KMS-11 (cell line): Measurements from ENCODE around the gene TNK2.
A peak's percentile ranks its signal among the peaks of the same experiment; 100 is the strongest.
"Not testable (repeated sequence)": the region's sequence is repeated elsewhere in the genome, so short reads cannot be mapped to it uniquely, and the experiment has no call there.

ENCODE experiments used
- H2AFZ ChIP-seq: fragments of 200-600 bp; sonication (generic); 2 replicates; pipeline ENCODE4 v1.6.1; 2016; ENCODE audit warnings: antibody characterized with exemption, mixed run types, low read depth
- H3K27ac ChIP-seq: fragments of 200-600 bp; sonication (generic); 2 replicates; pipeline ENCODE4 v1.6.1; 2016; ENCODE audit warnings: mild to moderate bottlenecking, mixed run types
- H3K27me3 ChIP-seq: fragments of 200-600 bp; sonication (generic); 2 replicates; pipeline ENCODE4 v1.6.1; 2017; ENCODE audit warnings: mild to moderate bottlenecking, low read depth, mixed run types, moderate library complexity; ENCODE audit not compliant: insufficient read depth
- H3K36me3 ChIP-seq: fragments of 200-600 bp; sonication (generic); 2 replicates; pipeline ENCODE4 v1.6.1; 2017; ENCODE audit warnings: mild to moderate bottlenecking, mixed run types; ENCODE audit not compliant: insufficient read depth
- H3K4me1 ChIP-seq: fragments of 200-600 bp; sonication (generic); 2 replicates; pipeline ENCODE4 v1.6.1; 2016; ENCODE audit warnings: mild to moderate bottlenecking, low read depth, mixed run types; ENCODE audit not compliant: poor library complexity, severe bottlenecking
- H3K4me2 ChIP-seq: fragments of 200-600 bp; sonication (generic); 2 replicates; pipeline ENCODE4 v1.7.0; 2016; ENCODE audit warnings: mild to moderate bottlenecking, mixed run types
- H3K4me3 ChIP-seq: fragments of 200-600 bp; sonication (generic); IDR thresholded peaks from 2 replicates; pipeline ENCODE4 v1.6.1; 2017; ENCODE audit warnings: low read depth, low read length, mixed read lengths; ENCODE audit not compliant: insufficient read depth
- H3K79me2 ChIP-seq: fragments of 200-600 bp; sonication (generic); 2 replicates; pipeline ENCODE4 v1.6.1; 2016; ENCODE audit warnings: low read depth, mixed run types; ENCODE audit not compliant: insufficient read depth
- H3K9ac ChIP-seq: fragments of 200-600 bp; sonication (generic); 2 replicates; pipeline ENCODE4 v1.6.1; 2016; ENCODE audit warnings: mild to moderate bottlenecking, mixed run types
- H4K20me1 ChIP-seq: fragments of 200-600 bp; sonication (generic); 2 replicates; pipeline ENCODE4 v1.6.1; 2016; ENCODE audit warnings: mild to moderate bottlenecking, mixed run types; ENCODE audit not compliant: insufficient read depth
- TF ChIP-seq, protein P1 (sequence below): fragments of 200-600 bp; sonication (generic); conservative IDR thresholded peaks from 2 replicates; pipeline ENCODE4 v1.6.1; 2017; ENCODE audit warnings: low read depth, mild to moderate bottlenecking, antibody characterized with exemption, low read length, moderate library complexity, mixed read lengths

Gene TNK2

DNA sequence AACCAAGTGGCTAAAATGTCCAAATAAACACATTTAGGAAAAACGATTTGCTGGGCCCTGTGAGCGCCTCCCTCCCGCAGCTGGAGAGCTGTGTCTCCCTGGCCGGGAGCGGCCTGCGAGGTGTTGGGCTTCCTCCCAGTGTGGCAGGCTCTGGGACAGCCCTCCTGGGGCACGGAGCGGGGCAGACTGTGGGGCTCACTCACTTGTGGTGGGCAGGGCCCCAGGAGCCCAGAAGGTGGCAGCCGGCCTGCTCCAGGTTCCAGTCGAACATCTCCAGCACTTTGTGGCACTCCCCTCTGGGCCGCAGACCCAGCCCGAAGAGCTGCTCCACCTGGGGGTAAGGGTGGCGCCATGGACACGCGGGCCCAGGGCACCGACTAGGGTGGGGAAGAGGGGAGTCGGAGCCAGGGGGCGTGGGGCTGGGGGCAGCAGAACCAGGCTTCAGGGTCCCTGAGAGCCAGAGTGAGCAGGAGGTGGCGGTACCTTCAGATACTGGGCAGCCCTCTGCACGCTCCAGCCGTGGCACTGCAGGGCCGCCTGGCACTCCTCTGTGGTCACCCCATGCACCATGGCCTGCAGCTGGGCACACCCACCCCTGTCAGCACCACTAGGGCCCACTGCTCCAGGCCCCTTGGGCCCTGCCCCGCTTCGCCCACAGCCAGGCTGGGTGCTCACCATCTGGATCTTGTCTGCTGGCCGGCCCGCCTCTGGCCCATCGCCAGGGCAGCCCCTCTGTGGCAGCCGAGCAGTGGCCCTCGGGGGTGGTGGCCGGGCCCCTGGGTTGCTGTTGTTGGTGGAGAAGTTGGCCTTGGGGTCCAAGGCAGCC, 41.5 kb downstream of the TNK2 start:
- TF ChIP-seq, protein P1, sequence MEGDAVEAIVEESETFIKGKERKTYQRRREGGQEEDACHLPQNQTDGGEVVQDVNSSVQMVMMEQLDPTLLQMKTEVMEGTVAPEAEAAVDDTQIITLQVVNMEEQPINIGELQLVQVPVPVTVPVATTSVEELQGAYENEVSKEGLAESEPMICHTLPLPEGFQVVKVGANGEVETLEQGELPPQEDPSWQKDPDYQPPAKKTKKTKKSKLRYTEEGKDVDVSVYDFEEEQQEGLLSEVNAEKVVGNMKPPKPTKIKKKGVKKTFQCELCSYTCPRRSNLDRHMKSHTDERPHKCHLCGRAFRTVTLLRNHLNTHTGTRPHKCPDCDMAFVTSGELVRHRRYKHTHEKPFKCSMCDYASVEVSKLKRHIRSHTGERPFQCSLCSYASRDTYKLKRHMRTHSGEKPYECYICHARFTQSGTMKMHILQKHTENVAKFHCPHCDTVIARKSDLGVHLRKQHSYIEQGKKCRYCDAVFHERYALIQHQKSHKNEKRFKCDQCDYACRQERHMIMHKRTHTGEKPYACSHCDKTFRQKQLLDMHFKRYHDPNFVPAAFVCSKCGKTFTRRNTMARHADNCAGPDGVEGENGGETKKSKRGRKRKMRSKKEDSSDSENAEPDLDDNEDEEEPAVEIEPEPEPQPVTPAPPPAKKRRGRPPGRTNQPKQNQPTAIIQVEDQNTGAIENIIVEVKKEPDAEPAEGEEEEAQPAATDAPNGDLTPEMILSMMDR = no peak
- H2AFZ ChIP-seq = no peak overlapping the region
- no peaks in the 10 kb centered on the region for H3K4me1 ChIP-seq
- H3K4me3 ChIP-seq = no peak overlapping the region
- H3K36me3 ChIP-seq = no peaks in the 10 kb centered on the region
- no peak overlapping the region for H3K4me2 ChIP-seq
- H4K20me1 ChIP-seq = no peaks in the 10 kb centered on the region
- no peak overlapping the region for H3K9ac ChIP-seq
- H3K27ac ChIP-seq = no peak overlapping the region
- no peaks in the 10 kb centered on the region for H3K27me3 ChIP-seq
- H3K79me2 ChIP-seq = no peaks in the 10 kb centered on the region

DNA sequence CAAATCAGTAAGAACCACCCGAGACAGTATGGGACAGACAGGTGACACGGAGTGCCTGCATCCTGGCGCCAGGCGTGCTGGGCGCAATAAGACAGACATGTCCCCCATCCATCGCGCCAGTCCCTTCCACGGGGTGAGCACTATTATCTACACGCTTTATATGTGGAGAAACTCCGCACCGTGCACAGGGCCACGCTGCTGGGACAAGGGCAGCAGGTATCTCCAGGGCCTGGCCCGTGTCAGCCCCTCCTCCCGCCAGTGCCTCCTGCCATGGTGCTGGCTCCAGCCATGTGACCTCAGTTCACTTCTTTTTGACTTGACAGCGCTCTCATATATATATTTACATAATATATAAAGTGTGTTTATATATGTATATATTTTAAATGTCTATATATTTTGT, 42.6 kb downstream of the TNK2 start:
- no peak overlapping the region for H2AFZ ChIP-seq
- H3K4me3 ChIP-seq = no peak overlapping the region
- H3K9ac ChIP-seq = no peak overlapping the region
- no peaks in the 10 kb centered on the region for H4K20me1 ChIP-seq
- H3K27ac ChIP-seq = no peak overlapping the region
- TF ChIP-seq, protein P1 = no peak
- H3K4me1 ChIP-seq = no peaks in the 10 kb centered on the region
- H3K36me3 ChIP-seq = no peaks in the 10 kb centered on the region
- H3K4me2 ChIP-seq = no peak overlapping the region
- H3K79me2 ChIP-seq = no peaks in the 10 kb centered on the region
- H3K27me3 ChIP-seq = no peaks in the 10 kb centered on the region

DNA sequence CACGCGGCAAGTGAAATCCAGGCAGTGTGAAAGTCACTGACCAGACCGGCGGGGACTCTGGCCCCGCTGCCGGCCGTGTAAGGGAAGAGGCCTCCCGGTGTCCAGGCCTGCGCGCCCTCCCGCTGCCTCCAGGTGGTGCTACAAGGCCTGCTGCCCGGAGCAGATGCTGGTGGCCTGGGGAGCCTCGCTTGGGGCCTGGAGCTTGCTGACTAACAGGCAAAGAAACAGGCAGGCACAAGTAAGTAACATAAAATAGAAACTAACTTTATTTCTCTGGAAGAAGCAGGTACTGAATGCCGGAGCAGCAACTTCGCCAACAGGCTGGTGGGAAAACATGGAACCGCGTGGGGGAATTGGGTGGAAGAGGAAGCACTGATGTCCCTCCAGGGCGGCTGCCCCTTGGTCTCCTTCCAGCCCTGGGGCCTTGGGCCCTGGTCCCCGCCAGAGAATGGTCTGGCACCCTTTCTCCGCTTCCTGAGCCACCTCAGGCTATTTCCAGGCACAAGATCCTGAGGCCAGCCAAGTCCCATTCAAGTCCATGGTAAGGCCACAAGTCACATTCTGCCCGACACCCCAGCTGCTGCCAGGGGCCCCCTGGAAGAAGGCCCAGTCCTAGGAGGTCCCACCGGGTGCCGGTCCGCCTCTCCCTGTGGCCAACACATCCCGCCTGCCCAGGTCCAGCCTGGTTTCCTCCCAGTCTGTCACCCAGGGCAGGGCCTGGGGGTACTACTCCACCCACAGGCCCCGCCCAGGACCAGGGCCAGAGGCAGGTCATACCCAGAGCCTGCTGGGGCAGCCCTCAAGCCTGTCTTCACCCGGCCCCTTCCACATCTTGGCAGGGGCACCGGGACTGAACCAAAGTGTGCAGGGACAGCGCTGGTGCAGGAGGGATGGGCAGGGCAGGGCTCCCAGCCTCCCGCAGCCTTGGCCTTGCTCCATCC, 45.0 kb downstream of the TNK2 start:
- Histone ChIP-seq H3K36me3 (no peaks in the 10 kb centered on the region), H3K79me2 (no peaks in the 10 kb centered on the region), H3K4me2 (no peak overlapping the region), H3K27ac (no peak overlapping the region), H3K4me1 (peaks cover 12% of the 10 kb centered on the region), H2AFZ (no peak overlapping the region), H4K20me1 (no peaks in the 10 kb centered on the region), H3K9ac (no peak overlapping the region), H3K4me3 (no peak overlapping the region), H3K27me3 (no peaks in the 10 kb centered on the region)
- TF ChIP-seq, protein P1 = peak; percentile 67

DNA sequence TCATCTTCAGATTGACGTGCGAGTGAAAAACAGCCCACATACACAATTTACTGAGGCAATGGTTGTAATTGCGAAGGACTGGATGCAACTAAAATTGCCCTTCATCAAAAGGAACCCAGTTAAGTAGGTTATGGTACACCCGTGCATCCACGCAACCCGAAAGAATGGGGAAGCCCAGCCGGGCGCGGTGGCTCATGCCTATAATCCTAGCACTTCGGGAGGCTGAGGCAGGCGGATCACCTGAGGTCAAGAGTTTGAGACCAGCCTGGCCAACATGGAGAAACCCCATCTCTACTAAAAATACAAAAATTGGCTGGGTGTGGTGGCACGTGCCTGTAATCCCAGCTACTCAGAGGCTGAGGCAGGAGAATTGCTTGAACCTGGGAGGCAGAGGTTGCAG, 46.0 kb downstream of the TNK2 start:
- H3K79me2 ChIP-seq, H3K4me3 ChIP-seq, H3K36me3 ChIP-seq, H3K27ac ChIP-seq, H2AFZ ChIP-seq, H3K27me3 ChIP-seq, H4K20me1 ChIP-seq, H3K9ac ChIP-seq, H3K4me2 ChIP-seq: not testable (repeated sequence)
- H3K4me1 ChIP-seq = peaks cover 12% of the 10 kb centered on the region
